Measurements from ENCODE around the gene CUX1.
"Not testable (repeated sequence)": the region's sequence is repeated elsewhere in the genome, so short reads cannot be mapped to it uniquely, and the experiment has no call there.

CUX1 gene

GRCh38 chr7:101929256-101929655 lies 111.8 kb downstream of the CUX1 start:
- no peak for TF ChIP-seq CTCF (IDR thresholded peaks at IDR 0.05; ENCODE audit: control insufficient read depth, extremely low read depth, insufficient read depth)
- DNase-seq (ENCODE audit: low read depth), result no peak
- no peak overlapping the region for H3K4me3 ChIP-seq (ENCODE audit: low read depth, low read length)

GRCh38 chr7:101929911-101930310 lies 112.5 kb downstream of the CUX1 start:
- not testable (repeated sequence) for H3K4me3 ChIP-seq (ENCODE audit: low read depth, low read length); DNase-seq (ENCODE audit: low read depth)

- DNase-seq (ENCODE audit: low read depth), result no peak
- no peak overlapping the region for H3K4me3 ChIP-seq (ENCODE audit: low read depth, low read length)
- no peak for TF ChIP-seq CTCF (IDR thresholded peaks at IDR 0.05; ENCODE audit: control insufficient read depth, extremely low read depth, insufficient read depth)
Observed at GRCh38 chr7:101932083-101932482, 114.7 kb downstream of the CUX1 start.

- no peak for TF ChIP-seq CTCF (IDR thresholded peaks at IDR 0.05; ENCODE audit: control insufficient read depth, extremely low read depth, insufficient read depth)
- DNase-seq (ENCODE audit: low read depth), result no peak
- no peak overlapping the region for H3K4me3 ChIP-seq (ENCODE audit: low read depth, low read length)
Observed at GRCh38 chr7:101933028-101933427, 115.6 kb downstream of the CUX1 start.

GRCh38 chr7:101933688-101934121 lies 116.3 kb downstream of the CUX1 start:
- no peak for TF ChIP-seq CTCF (IDR thresholded peaks at IDR 0.05; ENCODE audit: control insufficient read depth, extremely low read depth, insufficient read depth)
- H3K4me3 ChIP-seq (ENCODE audit: low read depth, low read length), result no peak overlapping the region
- no peak for DNase-seq (ENCODE audit: low read depth)

- DNase-seq (ENCODE audit: low read depth), result no peak
- TF ChIP-seq CTCF (IDR thresholded peaks at IDR 0.05; ENCODE audit: control insufficient read depth, extremely low read depth, insufficient read depth), result no peak
- H3K4me3 ChIP-seq (ENCODE audit: low read depth, low read length), result no peak overlapping the region
Observed at GRCh38 chr7:101934618-101935017, 117.2 kb downstream of the CUX1 start.

GRCh38 chr7:101935521-101936141 lies 118.2 kb downstream of the CUX1 start:
- no peak overlapping the region for H3K4me3 ChIP-seq (ENCODE audit: low read depth, low read length)
- no peak for TF ChIP-seq CTCF (IDR thresholded peaks at IDR 0.05; ENCODE audit: control insufficient read depth, extremely low read depth, insufficient read depth)
- no peak for DNase-seq (ENCODE audit: low read depth)
